Liver (tissue), 3 donors: ENCODE results near the gene RNF222.

Experiments used
- CTCF ChIP-seq: fragments of 150-350 bp; IDR thresholded peaks from 2 replicates; pipeline ENCODE4 v1.5.1; 2017; ENCODE audit warnings: improper control_type of control experiment, low read depth, low read length; ENCODE audit not compliant: missing input control
- SP1 ChIP-seq: IDR thresholded peaks from 2 replicates; pipeline ENCODE4 v1.6.1; 2018; ENCODE audit warnings: antibody characterized with exemption, mild to moderate bottlenecking
- ZBTB33 ChIP-seq: IDR thresholded peaks from 2 replicates; pipeline ENCODE4 v1.6.1; 2016; ENCODE audit warnings: antibody characterized with exemption
- donor health status: healthy.
- donor health status: healthy.

DNA sequence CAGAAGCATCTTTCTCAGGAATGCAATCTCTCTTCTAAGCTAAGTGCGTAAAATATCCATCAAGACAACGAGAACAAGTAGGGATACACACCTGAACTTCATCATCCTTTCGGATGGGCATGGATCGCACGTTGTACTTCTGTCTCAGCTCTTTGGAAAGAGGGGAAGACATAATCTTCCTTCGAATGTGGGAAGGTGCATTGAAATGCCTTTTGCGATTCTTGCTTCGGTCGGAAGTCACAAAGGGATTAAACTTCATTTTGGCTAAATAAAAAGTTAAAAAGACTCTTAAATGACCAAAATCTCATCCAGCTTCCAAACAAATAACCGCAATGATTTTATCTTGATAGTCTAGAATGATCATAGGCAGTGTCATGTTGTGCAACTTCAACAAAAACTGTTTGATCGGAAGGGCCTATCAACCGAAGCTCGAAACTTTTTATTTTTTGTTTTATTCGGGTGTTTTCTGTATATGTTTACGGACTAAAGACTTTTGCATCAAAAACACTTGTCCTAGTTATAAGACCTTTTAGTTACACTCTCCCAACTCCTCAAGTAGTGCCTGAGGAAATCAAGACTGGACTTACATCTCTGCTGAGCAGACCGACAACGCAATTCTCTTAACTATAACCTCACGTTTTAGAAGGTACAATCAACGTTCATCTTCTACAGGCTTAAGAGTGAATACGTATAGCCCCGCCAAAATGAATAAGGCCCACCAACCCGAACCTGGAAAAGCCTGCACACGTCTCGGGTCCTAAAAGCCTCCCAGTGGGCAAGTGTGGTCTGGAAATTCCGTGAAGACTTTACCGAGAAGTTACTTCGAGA lies 15.4 kb downstream of the RNF222 start:
- TF ChIP-seq CTCF (no peak), ZBTB33 (no peak), SP1 (no peak)
